ENCODE data around the gene ATPAF2.

ATPAF2 gene

DNA sequence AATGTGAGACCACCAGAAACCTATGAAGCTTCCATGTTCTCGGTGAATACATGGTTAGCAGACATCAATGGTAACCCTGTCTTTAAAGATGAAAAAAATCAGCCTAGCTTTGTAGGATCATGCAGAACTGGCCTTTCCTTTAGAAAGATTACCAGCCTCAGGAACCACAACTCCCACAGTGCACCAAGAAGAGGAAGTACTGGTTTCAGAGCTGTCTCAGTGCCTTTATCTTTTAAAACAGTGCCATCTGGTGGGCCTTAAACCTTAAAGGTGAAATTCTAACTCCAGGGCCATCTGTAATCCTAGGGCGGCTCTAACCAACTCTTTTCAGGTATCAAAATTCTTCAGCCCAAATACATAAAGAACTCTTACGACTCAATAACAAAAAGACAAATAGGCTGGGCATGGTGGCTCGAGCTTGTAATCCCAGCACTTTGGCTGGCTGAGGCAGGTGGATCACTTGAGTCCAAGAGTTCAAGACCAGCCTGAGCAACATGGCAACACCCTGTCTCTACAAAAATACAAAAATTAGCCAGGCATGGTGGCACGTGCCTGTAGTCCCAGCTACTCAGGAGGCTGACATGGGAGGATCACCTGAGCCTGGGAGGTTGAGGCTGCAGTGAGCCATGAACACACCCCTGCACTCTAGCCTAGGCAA lies 5.4 kb downstream of the ATPAF2 start:
- Histone ChIP-seq H3K27me3 (ENCODE audit: insufficient read depth, low read length) (no peaks in the 10 kb centered on the region), H3K4me3 (ENCODE audit: low read length) (no peak overlapping the region), H2AFZ (ENCODE audit: low read depth, low read length) (no peak overlapping the region), H3K36me3 (ENCODE audit: insufficient read depth, low read length) (no peaks in the 10 kb centered on the region), H3K4me1 (ENCODE audit: insufficient read depth, low read length) (peaks cover 12% of the 10 kb centered on the region), H3K9me3 (ENCODE audit: low read length) (no peaks in the 10 kb centered on the region)

DNA sequence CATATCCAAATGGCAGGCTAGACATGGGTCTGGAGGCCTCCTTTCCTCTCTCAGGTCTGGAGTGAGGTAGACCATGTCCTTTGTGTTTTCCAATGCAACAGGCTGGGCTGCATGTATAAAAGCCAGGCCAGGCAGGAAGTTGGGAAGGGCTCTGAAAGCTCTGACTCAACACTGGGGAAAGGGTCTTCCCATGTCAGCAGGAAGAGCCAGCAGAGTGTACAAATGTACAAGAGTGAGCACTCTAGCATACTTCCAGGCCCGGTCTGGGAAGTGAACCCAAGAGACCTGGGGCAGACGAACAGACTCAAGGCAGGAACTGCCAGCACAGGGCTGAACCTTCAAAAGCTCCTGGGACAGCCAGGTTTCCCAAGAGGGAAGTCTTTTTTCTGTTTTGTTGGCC lies 7.0 kb downstream of the ATPAF2 start:
- no peak overlapping the region for H2AFZ ChIP-seq (ENCODE audit: low read depth, low read length)
- H3K27me3 ChIP-seq (ENCODE audit: insufficient read depth, low read length): no peaks in the 10 kb centered on the region
- no peaks in the 10 kb centered on the region for H3K36me3 ChIP-seq (ENCODE audit: insufficient read depth, low read length)
- no peaks in the 10 kb centered on the region for H3K9me3 ChIP-seq (ENCODE audit: low read length)
- H3K4me1 ChIP-seq (ENCODE audit: insufficient read depth, low read length): peaks cover 4% of the 10 kb centered on the region
- H3K4me3 ChIP-seq (ENCODE audit: low read length): no peak overlapping the region

DNA sequence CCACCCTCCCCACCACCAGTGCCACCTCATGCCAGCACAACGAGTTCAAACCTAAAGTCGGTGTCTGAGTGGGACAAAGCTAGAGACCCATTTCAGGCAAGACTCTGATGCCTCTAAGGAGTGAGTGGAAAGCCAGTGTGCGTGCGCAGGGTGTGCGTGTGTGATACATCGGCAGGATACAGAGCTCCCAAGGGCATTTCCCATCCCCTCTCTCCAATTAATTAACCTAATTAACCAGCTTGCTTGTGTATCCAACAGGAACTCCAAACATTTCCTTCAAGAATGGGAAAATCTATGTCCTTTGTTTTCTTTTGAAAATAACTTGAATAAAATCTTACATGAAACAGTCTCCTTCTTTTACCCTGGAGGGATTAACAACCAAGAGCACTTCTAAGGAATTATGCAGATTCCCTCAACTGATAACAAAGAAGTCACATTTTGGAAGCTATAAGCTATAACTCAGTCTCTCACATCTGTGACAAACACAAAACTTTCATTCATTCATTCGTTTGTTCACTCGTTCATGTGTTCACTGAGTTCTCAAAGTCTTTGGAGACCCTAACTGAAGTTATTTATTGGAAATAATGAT lies 9.9 kb downstream of the ATPAF2 start:
- Histone ChIP-seq H2AFZ (ENCODE audit: low read depth, low read length) (no peak overlapping the region), H3K27me3 (ENCODE audit: insufficient read depth, low read length) (no peaks in the 10 kb centered on the region), H3K9me3 (ENCODE audit: low read length) (no peaks in the 10 kb centered on the region), H3K4me1 (ENCODE audit: insufficient read depth, low read length) (peaks cover 4% of the 10 kb centered on the region), H3K4me3 (ENCODE audit: low read length) (no peak overlapping the region), H3K36me3 (ENCODE audit: insufficient read depth, low read length) (no peaks in the 10 kb centered on the region)

DNA sequence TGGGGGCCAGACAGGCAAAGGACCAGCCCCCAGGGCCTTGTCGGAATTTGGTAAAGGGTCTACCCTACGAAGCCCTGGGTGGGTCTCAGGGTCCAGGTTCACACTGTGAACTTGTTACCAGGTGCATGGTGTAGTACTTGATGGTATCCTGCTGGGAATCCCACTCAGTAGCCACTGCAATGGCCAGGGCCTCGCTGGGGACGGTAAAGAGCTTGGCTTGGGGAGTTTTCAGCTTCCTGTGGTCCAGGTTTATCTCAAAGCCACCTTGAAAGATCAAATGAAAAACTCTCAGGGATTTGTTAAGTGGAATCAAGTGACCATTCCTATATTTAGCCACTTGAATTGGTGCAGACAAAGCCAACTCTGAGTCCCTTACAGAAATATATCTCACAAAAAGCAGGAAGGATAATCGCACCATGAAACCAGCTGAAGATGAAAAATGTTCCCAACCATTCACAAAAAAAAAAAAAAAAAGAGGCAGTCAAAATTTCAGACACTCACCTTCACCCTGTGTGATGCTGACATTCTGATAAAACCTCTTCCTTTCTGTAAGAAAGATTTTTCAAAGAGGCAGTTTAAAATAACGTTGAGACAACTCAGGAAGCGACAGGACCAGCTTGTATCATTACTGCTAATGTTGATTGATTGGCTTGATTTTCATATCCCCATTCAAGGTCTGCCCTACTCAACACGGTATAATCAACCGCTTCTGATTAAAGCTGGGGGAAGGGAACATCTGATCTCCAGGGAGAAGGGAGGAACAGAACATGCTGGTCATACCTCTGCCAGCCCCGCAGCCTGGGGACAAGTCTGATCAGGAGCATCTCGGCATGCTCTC lies 10.6 kb downstream of the ATPAF2 start:
- Histone ChIP-seq H2AFZ (ENCODE audit: low read depth, low read length) (no peak overlapping the region), H3K27me3 (ENCODE audit: insufficient read depth, low read length) (no peaks in the 10 kb centered on the region), H3K36me3 (ENCODE audit: insufficient read depth, low read length) (no peaks in the 10 kb centered on the region), H3K4me3 (ENCODE audit: low read length) (no peak overlapping the region), H3K9me3 (ENCODE audit: low read length) (no peaks in the 10 kb centered on the region), H3K4me1 (ENCODE audit: insufficient read depth, low read length) (peaks cover 4% of the 10 kb centered on the region)

DNA sequence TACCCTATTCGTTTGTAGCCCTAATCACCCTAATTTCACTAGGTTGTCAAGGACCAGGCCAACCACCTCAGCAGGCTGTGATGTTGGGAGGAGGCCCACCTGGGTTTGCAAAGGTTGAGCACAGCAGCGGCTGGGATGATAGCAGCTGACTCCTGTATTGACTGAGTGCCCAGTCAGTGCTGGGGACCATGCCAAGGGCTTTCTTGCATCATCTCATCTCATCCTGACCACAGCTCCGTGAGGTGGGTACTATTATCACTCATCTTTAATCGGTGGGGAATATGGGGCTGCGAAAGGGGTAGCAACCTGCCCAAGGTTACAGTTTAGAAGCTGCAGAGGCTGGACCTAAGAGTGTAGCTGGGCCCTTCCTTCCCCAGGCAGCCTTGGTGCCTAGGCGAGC lies 11.7 kb downstream of the ATPAF2 start:
- H3K4me3 ChIP-seq (ENCODE audit: low read length): no peak overlapping the region
- H3K9me3 ChIP-seq (ENCODE audit: low read length): no peaks in the 10 kb centered on the region
- H3K36me3 ChIP-seq (ENCODE audit: insufficient read depth, low read length): no peaks in the 10 kb centered on the region
- H3K27me3 ChIP-seq (ENCODE audit: insufficient read depth, low read length): no peaks in the 10 kb centered on the region
- H2AFZ ChIP-seq (ENCODE audit: low read depth, low read length): no peak overlapping the region
- H3K4me1 ChIP-seq (ENCODE audit: insufficient read depth, low read length): peaks cover 4% of the 10 kb centered on the region

DNA sequence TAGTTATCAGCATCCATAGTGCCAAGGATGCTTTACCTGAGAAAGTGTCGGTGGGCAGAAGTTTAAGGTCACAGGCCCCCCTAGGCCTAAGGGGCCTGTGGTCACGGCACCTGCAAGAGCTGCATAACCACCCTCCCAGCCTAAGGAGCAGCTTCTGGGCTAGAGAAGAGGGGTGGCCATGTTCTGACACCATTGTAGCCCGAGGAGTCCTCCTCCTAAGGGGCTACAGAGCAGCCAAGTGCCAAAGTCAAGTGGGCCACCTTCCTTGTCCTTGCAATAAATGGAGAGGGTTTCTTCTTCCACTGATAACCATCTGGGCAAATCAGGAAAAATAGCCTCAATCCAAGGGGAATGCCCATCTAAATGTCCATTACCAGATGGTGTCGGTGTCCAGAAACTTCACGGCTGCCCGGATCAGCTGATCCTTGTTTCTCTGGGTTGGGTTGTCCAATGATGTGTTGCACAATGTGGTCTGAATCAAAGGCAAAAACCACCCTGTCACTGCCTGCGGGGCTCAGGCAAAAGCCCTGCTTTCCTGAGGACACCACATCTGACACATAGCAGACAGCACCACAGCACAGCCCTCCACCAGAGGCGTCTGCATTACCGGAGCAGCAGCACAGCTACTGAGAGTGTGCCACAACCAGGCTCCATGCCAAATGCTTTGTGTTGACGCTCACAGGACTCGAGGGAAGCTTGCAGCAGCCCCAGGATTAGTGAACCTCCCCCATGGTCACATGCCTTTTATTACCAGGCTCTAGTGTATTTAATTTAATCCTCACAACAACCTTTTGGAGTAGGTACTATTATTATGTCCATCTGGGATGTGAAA lies 12.8 kb downstream of the ATPAF2 start:
- no peaks in the 10 kb centered on the region for H3K27me3 ChIP-seq (ENCODE audit: insufficient read depth, low read length)
- peaks cover 4% of the 10 kb centered on the region for H3K4me1 ChIP-seq (ENCODE audit: insufficient read depth, low read length)
- no peaks in the 10 kb centered on the region for H3K36me3 ChIP-seq (ENCODE audit: insufficient read depth, low read length)
- H3K9me3 ChIP-seq (ENCODE audit: low read length): no peaks in the 10 kb centered on the region
- no peak overlapping the region for H3K4me3 ChIP-seq (ENCODE audit: low read length)
- H2AFZ ChIP-seq (ENCODE audit: low read depth, low read length): no peak overlapping the region

DNA sequence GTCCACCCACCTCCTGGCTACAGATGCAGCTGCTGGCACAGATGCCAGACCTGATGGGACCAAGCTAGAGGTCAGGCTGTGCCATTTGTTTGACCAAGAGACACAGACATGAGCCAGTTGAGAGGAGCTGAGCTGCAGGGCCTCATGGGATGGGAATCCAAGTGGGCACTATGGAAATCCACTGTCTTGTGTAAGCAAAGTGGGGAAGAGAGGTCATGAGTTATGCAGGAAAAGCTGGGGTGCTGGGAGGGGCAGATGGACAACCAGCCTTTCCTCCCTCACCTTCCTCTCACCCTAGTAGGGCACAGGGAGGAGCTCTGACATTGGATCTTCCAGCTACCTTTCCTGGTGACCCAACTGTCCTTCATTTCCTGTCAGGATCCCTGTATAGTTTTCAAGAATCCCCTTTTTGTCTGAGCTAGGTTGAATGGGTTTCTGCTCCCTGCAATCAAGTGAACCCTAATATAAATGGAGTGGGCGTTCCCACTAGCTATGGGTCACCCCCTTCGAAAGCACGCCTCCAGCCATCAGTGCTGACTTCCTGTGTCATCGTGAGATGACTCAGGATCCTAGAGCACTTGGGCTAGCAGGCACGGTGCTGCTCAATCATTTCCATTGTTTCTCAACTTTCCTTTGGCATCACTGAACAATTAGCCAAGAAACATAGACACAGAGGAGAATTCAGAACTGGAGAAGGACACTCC lies 13.6 kb downstream of the ATPAF2 start:
- Histone ChIP-seq H3K9me3 (ENCODE audit: low read length) (no peaks in the 10 kb centered on the region), H3K36me3 (ENCODE audit: insufficient read depth, low read length) (no peaks in the 10 kb centered on the region), H3K4me1 (ENCODE audit: insufficient read depth, low read length) (peaks cover 4% of the 10 kb centered on the region), H3K27me3 (ENCODE audit: insufficient read depth, low read length) (no peaks in the 10 kb centered on the region), H2AFZ (ENCODE audit: low read depth, low read length) (no peak overlapping the region), H3K4me3 (ENCODE audit: low read length) (no peak overlapping the region)

DNA sequence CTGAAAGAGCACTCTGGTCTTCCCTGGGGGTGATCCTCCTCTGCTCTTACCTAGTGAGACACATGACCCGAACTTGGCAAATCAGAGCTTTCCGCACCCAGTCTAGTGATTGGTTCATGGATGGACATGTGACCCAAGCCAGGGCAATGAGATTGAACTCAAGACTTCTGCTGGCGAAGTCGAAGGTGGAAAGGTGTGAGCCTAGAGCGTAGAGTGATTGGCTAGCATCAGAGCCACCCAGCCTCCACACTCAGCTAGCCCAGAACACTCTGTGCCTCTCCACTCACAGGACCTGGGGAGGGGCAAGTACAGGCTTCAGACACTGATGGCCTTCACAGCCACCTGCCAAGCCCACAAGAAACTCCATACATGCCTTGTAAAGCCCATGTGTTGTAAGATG lies 17.6 kb downstream of the ATPAF2 start:
- Histone ChIP-seq H3K27me3 (ENCODE audit: insufficient read depth, low read length) (no peaks in the 10 kb centered on the region), H3K36me3 (ENCODE audit: insufficient read depth, low read length) (peaks cover 2% of the 10 kb centered on the region), H3K9me3 (ENCODE audit: low read length) (no peaks in the 10 kb centered on the region), H3K4me1 (ENCODE audit: insufficient read depth, low read length) (no peaks in the 10 kb centered on the region), H3K4me3 (ENCODE audit: low read length) (no peak overlapping the region), H2AFZ (ENCODE audit: low read depth, low read length) (no peak overlapping the region)

DNA sequence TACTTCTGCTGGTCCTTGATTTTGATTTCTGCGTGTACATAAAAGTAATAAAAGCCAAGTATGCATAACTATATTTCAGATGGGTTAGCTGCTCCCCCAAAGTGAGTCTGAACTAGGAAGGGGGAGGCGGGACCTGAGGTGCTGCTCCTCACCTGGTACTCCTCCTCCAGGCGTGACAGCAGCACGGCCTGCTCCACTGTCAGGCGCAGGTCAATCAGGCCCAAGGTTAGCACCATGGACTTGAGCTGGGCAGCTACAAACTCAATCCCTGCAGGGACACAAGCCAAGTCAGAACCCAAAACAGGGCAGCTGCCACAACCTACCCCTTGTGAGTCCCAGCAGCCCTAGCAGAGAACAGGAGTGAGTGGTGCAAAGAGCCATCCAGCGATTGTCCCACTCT lies 18.0 kb downstream of the ATPAF2 start:
- H3K27me3 ChIP-seq (ENCODE audit: insufficient read depth, low read length): no peaks in the 10 kb centered on the region
- no peak overlapping the region for H2AFZ ChIP-seq (ENCODE audit: low read depth, low read length)
- peaks cover 2% of the 10 kb centered on the region for H3K36me3 ChIP-seq (ENCODE audit: insufficient read depth, low read length)
- no peaks in the 10 kb centered on the region for H3K9me3 ChIP-seq (ENCODE audit: low read length)
- H3K4me3 ChIP-seq (ENCODE audit: low read length): no peak overlapping the region
- H3K4me1 ChIP-seq (ENCODE audit: insufficient read depth, low read length): no peaks in the 10 kb centered on the region

DNA sequence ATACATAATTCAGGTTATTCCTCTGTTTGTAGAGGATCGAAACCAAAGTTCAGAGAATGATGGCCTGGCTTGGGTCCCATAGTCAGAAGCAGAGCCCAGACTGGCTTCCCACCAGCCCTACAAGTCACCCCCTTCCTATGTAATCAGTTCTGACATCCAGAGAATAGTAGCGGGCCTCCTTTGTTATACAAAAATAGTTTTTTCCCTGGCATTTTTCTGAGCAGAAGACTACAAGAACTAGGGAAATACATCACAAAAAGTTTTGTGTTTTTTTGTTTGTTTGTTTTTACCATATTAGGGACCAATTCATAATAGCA lies 19.2 kb downstream of the ATPAF2 start:
- Histone ChIP-seq H3K27me3 (ENCODE audit: insufficient read depth, low read length) (no peaks in the 10 kb centered on the region), H2AFZ (ENCODE audit: low read depth, low read length) (no peak overlapping the region), H3K4me1 (ENCODE audit: insufficient read depth, low read length) (no peaks in the 10 kb centered on the region), H3K36me3 (ENCODE audit: insufficient read depth, low read length) (peaks cover 5% of the 10 kb centered on the region), H3K4me3 (ENCODE audit: low read length) (no peak overlapping the region), H3K9me3 (ENCODE audit: low read length) (no peaks in the 10 kb centered on the region)

DNA sequence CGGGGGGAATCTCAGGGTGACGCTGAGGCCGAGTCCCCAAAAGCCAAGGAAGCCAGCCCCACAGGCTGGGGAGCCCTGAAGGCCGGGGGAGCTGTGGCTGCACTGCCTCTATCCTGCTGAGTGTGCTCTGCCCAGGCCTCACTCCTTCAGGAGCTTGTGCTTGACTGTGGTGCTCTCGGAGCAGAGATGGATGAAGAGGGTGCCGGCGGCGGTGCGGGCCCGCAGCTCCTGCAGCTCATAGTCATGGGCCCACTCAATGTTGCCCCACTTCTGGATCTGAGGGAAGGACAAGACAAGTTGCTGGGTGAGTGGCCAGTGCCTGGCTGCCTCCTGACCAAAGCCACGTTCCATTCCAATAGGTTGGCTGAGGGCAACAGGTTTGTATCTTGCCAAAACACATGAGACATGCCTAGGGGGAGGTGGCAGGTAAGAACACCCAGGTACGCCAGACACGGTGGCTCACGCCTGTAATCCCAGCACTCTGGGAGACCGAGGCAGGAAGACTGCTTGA lies 20.5 kb downstream of the ATPAF2 start:
- no peak overlapping the region for H3K4me3 ChIP-seq (ENCODE audit: low read length)
- no peaks in the 10 kb centered on the region for H3K9me3 ChIP-seq (ENCODE audit: low read length)
- H3K4me1 ChIP-seq (ENCODE audit: insufficient read depth, low read length): no peaks in the 10 kb centered on the region
- H3K36me3 ChIP-seq (ENCODE audit: insufficient read depth, low read length): peaks cover 5% of the 10 kb centered on the region
- no peaks in the 10 kb centered on the region for H3K27me3 ChIP-seq (ENCODE audit: insufficient read depth, low read length)
- no peak overlapping the region for H2AFZ ChIP-seq (ENCODE audit: low read depth, low read length)

DNA sequence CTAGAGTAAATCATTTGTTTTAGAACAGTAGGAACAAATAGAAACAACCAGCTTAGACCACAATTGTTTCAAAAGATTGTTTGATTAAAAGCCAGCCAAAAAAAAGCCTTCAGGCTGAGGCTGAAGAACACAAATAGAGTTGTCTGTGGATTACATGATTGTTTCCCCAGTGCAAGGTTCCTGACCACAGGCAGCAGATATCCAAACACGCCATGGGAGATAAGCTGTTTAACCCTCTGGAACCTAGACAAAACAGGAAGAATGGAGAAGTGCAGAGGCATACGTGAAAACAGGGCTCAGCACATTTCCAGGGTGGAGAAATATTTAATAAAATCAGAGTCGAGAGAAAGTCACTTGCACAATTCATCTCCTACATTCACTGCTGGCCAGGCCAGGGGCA lies 21.0 kb downstream of the ATPAF2 start:
- H3K9me3 ChIP-seq (ENCODE audit: low read length): no peaks in the 10 kb centered on the region
- H3K27me3 ChIP-seq (ENCODE audit: insufficient read depth, low read length): no peaks in the 10 kb centered on the region
- H3K4me3 ChIP-seq (ENCODE audit: low read length): no peak overlapping the region
- no peak overlapping the region for H2AFZ ChIP-seq (ENCODE audit: low read depth, low read length)
- H3K4me1 ChIP-seq (ENCODE audit: insufficient read depth, low read length): no peaks in the 10 kb centered on the region
- H3K36me3 ChIP-seq (ENCODE audit: insufficient read depth, low read length): peaks cover 5% of the 10 kb centered on the region
